ENCODE data around the gene SLC16A8.

Gene SLC16A8

DNA sequence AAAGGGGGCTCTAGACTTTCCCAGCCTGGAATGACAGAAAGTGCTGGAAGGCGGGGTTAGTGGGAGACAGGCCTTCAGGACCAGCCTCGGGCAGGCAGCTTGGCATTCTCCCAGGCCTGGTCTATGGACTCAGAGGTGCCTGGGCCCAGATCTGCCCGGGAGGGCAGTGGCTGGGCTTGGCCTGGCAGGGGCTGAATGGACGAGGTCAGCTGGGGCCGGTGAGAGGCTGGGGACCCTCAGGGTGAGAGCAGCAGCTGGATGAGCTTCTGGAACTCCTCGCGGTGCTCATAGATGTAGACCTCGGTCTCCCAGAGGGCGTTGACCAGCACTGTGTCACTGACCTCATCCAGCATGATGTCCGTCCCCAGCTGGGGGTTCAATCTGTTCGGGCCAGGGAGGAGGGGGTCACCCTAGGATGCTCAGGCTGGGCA is 28.0 kb upstream of the SLC16A8 start:
- DNase-seq (ENCODE audit: low spot score), result no peak

DNA sequence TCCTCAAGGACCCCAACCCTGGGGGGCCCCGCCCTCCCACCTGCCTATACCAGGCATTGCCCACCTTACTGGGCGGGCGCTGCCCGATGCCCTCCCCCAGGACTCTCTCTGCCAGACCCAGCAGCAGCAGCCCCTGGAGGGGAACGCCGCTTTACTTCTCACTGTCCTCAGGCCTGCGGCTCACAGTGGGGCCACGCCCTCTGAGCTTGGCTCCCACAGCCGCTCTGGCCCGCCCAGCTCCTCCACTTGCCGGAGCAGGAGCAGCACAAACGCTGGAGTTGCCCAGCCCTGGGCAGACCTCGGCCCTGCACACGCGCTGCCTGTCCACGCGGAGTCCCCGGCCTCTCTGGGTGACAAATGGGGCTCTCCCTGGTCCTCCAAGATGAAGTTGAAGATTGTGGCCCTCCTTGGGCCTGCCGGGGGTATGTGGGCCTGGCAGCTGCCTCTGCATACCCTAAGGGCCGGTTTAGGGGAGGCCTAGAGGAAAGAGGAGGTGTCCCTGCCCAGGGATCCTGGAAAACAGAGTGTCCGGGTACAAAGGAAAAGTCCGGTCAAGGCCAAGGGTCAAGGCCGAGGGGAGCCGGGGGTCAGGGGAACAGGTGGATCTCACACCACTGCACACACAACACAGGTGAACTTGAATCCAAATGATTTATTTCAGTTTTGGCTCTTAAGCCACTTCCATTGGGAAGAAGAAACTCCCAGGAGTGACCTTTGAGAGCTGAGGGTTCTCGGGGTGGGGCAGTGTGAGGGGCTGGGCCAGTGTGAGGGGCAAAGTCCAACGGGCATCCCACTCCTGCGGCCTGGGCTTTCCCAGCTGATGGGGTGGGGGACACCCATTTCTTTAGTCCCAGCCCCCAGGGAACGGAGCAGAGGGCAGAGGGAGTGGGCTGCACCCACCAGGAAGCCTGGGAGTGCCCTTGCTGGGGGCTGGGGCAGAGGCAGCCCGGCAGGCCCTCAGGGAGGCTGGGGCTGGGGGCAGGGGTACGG is 27.2 kb upstream of the SLC16A8 start:
- DNase-seq (ENCODE audit: low spot score), result no peak

DNA sequence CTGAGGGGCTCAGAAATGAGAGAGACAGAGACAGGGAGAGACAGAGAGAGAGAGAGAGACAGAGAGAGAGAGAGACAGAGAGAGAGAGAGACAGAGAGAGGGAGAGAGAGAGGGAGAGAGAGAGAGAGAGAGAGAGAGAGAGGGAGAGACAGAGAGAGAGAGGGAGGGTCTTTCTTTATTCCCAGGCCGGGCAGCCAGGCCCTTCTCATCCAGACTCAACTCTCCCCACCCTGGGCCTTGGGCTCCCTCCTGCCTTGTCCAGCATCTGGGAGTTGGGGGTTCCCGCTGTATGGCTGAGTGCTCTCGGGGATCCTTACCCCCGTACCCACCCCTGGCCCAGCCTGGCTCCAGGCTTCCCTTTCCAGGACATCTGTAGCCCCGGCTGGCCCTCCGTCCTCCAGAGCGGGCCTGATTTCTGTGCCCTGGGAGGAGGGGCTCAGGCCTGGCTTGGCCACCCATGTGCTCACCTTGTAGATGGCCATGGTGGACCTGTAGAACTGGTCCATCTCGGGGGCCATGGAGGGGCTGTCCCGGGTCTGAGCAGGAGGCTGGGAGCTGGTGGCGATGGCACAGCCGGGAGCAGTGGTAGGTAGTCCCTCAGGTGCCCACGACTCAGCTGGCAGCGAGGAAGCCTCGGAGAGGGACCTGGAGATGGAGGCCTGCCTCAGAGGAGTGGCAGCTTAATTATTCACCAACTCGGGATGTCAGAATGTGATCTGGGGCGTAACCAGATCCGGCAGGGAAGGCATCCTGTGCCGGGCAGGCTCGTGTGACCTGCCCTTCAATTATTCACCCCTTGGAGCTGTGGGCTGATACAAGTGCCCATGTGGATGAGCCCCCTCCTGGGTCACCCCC is 26.3 kb upstream of the SLC16A8 start, which contains the start of gene BAIAP2L2:
BAIAP2L2 (minus strand) TSS at position 677 of the 855 bp plus-strand sequence; CDS start at position 518, 159 bp downstream.
- no peak for DNase-seq (ENCODE audit: low spot score)

DNA sequence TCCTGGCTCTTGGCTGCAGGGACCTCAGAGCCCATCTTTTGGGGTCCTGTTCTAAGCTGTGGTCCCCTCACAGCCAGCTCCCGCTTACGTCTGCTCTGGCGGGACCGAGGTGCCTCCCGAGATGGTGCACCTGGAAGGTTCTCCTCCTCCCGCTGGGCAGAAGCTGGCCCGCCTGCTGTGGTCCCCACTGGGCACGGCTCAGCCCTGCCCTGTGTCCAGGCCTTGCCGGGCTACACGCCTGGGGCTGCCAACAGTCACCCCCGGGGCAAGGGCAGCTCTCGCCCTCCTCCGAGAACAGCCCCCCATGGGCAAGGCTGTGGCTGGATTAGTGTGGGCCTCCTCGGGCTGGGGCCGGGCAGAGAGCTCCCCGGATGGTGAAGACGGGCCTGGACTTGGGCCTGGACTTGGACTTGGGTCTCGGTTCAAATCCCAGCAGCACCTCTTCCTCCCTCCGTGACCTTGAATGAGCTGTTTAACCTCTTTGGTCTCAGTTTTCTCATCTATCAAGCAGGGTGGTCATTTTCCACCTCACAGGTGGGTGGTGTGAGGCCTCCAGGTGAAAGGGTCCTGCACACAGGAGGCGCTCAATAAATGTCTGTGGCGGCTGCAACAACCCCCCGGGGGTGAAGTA is 25.5 kb upstream of the SLC16A8 start:
- DNase-seq (ENCODE audit: low spot score), result no peak

DNA sequence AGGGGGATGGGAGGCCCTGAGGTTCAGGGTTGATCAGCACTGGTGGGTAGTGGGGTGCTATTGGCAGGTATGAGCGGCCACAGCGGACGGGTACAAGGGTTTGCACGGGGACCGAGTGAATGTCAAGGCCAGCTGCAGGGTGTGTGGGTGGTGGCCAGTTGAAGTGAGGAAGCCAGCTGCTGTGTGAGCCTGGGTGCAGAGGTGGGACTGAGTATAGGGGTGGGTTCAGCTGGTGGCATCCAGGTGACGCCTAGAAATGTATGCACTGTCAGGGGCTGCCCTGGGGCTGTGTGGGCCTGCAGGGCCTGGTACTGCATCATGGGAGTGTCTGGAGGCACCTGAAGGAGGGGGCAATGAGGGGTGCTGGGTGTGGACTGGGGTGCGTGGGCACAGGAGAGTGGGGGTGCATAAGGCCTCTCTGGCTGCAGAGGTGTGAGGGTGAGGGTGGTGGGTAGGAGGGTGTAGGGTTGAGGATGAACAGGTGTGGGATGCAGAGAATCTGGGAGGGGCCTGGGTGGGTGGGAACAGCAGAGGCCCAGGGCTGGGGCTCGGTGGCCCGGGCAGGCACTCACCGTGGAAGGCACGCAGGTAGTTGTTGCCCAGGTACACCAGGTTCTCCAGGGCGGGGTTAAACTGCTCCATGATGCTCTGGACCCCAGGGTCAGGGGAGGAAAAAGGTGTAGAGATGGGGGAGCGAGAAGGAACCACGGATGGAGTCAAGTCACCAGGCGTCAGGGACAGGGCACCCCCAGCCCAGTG is 24.8 kb upstream of the SLC16A8 start:
- no peak for DNase-seq (ENCODE audit: low spot score)

DNA sequence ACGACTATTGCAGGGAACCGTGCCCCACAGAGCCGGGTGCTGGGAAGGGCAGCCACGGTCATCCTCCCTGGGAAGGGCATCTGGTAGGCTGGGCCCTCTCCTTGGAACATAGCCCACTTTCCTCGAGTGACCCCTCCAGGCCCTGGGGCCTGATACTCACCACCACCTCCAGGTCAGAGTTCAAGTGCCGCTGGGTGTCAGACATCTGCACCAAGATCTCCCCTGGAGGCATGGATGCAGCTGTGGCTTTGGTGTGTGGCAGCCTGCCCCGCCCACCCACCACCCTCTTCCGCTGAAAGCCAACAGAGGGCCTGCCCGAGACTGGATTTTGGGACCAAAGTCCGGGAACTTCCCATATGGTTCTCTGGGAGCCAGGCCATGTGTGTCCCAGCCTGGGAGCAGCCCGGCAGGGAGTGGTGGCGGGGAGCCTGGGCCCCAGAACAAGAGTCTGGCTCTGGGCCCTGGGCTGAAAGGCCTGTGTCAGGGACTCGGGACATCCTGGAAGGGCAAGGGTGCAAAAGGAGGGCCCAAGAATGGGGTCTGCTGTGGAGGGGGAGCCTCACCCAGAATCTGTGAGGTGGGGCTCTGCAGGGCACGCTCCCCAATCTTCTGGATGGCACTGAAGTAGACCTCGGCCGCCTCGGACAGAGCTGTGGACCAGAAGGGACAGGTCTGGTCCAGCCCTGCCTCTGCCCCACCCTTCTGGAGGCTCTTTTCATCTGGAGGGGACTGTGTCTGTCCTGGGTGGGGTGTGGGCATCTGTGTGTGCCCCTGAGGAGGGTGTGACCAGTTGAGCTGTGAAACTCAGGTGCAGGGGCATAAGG is 23.9 kb upstream of the SLC16A8 start:
- DNase-seq (ENCODE audit: low spot score), result no peak

DNA sequence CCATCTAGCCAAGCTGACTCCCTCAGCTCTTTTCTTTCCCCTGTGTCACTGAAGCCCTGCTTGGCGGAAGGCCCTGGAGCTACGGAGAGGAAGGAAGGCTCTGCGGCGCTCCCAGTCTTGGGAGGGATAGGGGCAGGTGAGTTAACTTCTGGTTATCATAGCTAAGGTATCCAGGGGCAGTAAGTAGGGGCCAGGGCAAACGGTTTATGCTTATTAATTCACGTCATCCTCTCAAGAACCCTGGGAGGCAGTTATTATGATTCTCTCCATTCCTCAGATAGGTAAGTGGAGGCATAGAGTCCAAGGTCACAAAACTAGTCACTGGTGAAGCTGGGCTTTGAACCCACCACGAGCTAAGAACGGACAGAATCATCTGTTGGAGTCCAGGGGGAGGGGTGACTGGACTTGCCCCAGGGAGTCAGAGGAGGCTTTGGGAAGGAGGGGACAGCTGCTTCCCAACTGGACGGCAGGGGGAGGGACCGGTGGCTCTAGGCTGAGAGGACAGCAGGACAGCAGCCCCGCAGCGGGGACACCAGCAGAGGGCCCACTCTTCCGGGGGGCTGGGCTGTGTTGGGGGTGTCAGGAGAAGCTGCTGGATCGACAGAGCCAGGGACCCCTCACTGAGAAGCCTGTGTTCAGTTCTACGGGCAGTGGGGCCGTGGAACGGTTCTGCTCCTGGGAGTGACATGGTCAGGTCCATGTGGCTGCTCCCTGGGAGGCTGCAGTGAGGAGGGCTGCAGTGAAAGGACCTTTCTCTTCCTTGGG is 23.0 kb upstream of the SLC16A8 start:
- DNase-seq (ENCODE audit: low spot score), result no peak

DNA sequence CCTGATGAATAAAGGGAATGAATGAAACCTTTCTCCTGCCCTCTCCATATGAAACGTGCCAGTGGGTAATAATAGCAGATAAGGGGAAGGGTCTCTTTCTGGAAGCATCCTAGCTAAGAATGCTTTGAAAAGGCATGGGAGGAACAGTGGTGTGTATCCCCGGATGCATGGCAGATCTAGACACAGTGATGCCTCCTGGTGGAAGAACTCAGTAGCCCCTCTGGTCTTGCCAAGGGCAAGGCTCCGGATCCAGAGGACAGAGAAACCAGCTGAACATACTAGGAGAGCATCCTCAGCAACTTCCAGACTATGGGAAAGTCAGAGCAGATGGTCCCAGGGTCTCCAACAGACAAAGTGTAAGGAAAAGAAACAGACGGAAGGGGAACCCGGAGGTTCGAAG is 20.1 kb upstream of the SLC16A8 start:
- no peak for DNase-seq (ENCODE audit: low spot score)

DNA sequence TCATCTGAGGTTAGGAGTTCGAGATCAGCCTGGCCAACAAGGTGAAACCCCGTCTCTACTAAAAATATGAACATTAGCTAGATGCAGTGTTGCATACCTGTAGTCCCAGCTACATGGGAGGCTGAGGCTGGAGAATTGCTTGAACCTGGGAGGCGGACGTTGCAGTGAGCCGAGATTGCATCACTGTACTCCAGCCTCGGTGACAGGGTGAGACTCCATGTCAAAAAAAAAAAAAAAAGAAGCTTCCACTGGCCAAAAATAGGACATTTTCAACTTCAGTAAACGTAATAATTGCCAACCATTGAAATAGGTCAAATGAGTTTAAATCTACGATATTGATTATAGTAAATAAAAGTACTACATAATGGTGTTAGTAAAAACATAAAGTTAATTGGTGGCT is 19.7 kb upstream of the SLC16A8 start:
- no peak for DNase-seq (ENCODE audit: low spot score)

DNA sequence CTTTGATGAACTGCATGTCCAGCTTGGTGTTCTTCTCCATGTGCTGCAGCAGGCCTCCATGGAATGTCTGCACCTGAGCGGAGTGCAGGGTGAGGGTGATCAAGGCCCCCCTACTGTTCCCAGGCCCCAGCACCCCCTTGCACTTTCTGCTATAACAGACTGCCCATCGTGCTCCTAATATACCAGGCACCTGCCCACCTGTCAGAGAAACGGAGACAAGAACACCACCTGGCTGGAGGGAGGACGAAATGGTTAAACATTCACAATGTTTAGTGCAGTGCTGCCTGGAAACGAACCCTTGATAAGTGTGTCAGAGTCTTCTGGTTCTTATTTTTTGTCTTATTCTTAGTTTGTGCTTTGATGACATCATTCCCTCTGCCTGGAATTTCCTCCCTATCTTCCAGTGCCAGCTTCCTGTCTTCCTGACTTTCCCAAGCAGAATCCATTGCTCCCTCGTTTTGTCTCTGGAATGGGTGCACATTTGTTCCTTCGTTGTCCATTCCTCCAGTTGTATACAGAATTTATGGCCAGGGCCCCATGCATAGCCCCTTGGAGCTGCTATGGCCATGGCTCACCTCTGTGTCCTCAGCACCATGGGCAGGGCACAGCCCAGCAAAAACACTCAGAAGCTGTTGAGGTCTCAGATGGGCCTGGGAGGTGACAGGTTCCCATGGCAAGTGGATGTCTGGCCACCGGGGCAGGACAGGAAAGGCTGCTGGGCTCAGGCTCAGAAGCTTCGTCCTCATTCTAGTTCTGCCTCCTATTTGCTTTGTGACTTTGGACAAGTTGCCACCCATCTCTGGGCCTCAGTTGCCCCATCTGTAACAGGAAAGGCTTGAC is 14.6 kb upstream of the SLC16A8 start:
- no peak for DNase-seq (ENCODE audit: low spot score)

DNA sequence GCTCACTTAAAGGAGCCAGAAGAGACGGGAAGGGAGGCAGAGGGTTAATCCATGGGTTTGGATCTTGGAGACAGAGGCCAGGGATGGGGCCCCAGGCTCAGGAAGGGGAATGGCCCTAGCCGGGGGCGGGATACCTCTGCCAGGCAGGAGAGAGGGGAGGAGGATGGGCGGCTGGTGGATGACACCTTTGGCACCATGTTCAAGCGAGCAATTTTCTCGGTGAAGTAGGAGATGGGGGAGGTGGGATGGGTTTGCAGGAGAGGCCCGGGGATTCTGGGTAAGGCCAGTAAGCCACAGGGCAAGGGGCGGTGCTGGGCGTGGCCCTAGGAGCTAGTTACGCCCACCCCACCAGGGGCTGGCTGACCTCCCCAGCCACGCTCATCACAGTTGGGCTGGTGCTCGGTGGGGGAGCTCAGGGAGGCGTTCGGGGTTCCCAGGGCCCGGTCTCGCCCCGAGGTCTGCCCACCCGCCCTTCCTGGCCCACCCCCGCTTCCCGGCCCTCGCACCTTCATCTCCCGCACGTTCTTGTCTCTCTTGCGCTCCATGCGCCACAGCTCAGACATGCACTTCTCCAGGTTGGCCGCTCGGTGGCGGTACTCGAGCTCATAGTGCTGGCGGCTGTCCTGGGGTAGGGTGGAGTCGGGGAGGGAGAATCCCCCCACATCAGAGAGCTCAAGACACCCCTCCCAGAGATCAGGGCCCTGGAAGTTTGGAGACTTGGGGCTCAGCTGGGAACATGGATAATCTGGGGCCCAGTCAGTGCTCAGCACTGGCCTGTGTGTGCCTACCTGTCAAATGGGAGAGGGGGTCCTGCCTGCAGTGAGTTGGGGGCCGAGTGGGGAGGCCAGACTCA is 13.8 kb upstream of the SLC16A8 start:
- DNase-seq (ENCODE audit: low spot score), result no peak

DNA sequence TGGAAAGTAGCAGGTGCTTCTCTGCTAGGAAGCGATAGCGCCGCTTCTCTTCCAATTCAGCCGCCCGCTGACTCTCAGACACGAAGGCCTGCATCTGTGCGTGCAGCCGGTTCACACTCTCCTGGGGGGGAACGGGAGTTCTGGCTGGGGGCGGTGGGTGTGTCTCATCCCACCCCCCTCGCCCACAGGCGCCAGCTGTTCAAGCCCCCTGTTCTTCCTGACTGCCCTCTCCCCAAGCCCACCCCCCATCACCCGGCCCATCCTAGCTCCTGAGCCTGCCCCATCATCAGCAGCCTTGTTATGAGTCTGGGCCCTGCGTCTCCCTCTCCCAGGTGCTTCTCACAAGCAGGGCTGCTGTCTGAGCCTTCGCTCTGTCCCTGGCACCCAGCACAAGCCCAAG is 13.1 kb upstream of the SLC16A8 start:
- DNase-seq (ENCODE audit: low spot score), result no peak

DNA sequence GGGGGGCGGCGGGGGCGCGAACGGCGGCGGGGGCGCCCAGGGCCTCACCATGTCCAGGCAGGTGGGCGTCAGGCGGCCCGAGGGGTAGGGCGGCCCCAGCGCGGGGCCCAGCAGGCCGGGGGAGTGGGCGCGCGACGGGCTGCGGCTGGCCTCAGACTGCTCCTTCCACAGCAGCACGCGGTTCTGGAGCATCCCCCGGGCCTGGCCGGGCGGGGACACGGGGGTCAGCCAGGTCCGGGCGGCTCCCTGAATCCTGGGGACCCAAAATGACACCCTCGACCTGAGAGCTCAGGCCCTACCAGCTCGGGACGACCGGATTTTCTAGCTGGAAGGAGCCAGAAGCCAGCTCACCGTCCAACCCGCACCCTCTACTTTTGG is 5.5 kb upstream of the SLC16A8 start:
- no peak for DNase-seq (ENCODE audit: low spot score)

DNA sequence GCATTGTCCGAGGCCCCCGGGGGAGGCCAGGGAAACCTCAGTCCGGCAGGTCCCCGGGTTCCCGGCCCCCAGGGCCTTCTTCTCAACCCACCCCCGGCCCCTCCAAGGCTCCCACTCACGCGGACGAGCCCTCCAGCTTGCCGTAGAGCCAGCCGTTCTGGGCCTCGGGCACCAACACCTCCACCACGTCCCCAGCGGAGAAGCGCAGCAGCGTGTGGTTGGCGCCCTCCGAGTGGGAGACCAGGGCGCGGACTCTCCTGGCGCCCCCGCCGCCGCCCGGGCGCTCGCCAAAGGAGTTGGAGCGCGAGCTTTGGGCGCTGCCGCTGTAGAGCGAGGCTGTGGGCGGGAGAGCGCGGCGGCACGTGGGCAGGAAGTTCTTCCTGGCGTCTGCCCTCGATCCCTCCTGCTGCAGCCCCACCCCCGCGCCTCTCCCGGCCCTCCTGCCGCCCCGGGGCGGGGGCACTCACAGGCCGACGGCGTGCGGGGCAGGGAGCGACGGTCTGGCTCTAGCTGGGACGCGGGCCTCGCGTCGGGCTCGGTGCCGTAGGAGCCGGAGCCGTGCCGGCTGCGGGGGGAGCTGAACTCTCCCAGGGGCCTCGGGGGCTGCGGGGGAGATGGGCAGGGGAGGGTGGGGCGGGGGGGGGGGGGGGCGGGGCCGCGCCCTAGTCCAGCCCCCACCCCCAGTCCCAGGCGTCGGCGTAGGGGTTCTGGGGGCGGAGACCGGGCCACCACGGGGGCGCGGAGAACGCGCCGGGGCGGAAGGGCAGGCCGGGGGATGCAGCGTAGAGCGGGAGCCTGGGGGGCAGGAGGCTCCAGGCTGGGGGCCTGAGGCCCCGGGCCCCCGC is 4.9 kb upstream of the SLC16A8 start:
- DNase-seq (ENCODE audit: low spot score), result no peak

DNA sequence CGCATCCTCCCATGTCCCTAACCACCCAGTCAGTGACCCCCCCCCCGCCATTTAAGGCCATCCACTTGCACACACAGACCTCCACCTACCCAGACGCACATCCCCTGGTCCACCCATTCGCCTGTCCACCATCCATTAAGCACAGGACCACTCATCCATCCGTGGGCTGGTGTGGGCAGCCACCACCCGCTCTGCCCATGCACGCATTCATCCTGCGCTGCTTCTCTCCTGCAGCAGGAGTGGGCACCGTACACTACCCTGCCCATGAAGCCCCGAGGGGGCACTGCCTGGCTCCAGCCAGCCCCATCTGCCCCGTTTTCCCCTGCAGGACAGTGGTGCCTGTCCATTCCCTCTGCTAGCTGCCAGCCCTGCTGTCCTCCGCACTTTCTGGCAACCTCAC is 3.9 kb upstream of the SLC16A8 start:
- no peak for DNase-seq (ENCODE audit: low spot score)

DNA sequence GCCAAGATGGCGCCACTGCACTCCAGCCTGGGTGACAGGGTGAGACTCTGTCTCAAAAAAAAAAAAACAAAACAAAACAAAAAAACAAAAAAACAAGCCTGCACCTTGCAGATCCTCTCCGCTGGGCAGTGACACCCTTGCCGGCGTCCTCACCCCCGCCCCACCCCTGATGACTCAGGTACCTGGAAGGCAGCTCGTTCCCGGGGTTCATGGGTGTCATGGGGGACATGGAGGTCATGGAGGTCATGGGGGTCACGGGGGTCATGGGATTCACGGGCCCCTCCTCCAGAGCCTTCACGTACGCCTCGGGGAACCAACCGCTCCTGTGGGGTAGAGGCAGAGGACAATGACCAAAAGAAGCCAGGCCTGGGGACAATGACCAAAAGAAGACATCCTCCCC is 3.0 kb upstream of the SLC16A8 start:
- DNase-seq (ENCODE audit: low spot score), result no peak

Data from D341Med (cell line).